ENCODE data around the gene GLIPR2. TPM values are rescaled to one million over a fixed set of nuclear protein-coding genes. Genes with fewer than 3 reads are reported as not detected.
"Not testable (repeated sequence)": the region's sequence is repeated elsewhere in the genome, so short reads cannot be mapped to it uniquely, and the experiment has no call there.

GLIPR2 gene, protein sequence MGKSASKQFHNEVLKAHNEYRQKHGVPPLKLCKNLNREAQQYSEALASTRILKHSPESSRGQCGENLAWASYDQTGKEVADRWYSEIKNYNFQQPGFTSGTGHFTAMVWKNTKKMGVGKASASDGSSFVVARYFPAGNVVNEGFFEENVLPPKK
- total RNA-seq (2014; rRNA removed; shearing (Covaris generic); ENCODE audit: low replicate concordance): 17.1 and 20.3 TPM in 2 replicates

DNA sequence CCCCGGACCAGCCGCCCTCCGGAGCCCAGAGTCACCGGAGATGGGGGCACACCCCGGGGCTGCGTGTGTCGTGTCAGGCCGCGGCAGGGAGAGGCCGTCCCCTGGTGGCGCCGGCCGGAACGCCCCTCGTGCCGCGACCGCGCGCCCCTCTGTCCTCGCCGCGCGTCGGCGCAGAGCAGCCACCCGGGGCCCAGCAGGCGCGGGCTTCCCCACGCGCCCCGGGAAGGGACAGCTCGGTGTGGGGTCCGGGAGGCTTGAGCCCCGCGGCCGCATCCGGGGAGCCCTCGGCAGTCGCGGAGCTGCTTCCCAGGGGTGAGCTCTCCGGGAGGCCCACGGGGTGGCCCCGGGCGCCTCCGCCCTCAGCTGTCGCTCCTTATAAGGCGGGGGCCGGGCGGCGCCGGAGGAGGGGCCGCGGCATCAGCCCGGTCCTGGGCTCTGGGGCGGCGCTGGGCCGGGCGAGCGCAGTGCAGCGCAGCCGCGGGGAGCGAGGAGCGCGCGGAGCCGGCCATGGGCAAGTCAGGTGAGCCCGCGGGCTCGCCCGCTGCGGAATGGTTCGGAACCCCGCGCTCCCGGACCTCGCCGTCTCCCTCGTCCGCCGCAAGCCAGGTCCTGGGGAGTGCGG lies at the start of gene GLIPR2:
GLIPR2 (plus strand) TSS at position 462 of the 622 bp plus-strand sequence; CDS start at position 508, 46 bp downstream.
- H3K4me3 ChIP-seq: peak within 1 kb of the TSS; percentile 56
- peak; percentile 87 for DNase-seq
- no peaks in the 10 kb centered on the region for H3K36me3 ChIP-seq
- peaks cover 2% of the 10 kb centered on the region; the same call in 1 of the 2 replicates for H3K9me3 ChIP-seq
- peaks cover 13% of the 10 kb centered on the region; the same call in 1 of the 2 replicates for H3K27me3 ChIP-seq

DNA sequence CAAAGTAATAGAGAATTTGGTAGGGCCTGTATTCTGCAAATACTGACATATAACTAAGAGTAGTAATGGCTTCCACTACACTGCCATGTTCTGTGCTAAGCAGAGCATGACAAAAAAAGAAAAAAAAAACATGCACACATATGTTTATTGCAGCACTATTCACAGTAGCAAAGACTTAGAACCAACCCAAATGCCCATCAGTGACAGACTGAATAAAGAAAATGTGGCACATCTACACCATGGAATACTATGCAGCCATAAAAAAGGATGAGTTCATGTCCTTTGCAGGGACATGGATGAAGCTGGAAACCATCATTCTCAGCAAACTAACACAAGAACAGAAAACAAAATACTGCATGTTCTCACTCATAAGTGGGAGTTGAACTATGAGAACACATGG lies 49.5 kb upstream of the GLIPR2 start:
- DNase-seq, H3K4me3 ChIP-seq, H3K27me3 ChIP-seq, H3K9me3 ChIP-seq: not testable (repeated sequence)
- peaks cover 61% of the 10 kb centered on the region for H3K36me3 ChIP-seq

DNA sequence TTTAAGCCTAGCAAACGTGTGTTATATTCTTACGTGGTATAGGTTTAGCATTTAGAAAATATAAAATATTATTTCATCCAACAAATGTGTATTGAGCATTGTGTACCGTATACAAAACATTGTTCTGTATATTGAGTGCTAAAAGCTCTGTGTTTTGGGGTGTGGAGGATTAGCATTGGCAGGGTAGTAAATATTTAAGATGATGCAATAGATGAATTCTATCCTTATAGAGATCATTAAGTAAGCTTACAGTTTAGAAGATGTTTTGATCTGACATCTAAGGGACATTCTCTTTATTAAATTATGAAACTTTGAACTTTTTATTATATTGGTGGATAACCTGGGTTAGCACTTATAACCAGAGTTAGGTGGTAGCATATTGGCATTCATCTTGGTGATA lies 48.5 kb upstream of the GLIPR2 start:
- Histone ChIP-seq H3K4me3 (no peak overlapping the region), H3K36me3 (peaks cover 57% of the 10 kb centered on the region), H3K9me3 (no peaks in the 10 kb centered on the region), H3K27me3 (no peaks in the 10 kb centered on the region)
- no peak for DNase-seq

DNA sequence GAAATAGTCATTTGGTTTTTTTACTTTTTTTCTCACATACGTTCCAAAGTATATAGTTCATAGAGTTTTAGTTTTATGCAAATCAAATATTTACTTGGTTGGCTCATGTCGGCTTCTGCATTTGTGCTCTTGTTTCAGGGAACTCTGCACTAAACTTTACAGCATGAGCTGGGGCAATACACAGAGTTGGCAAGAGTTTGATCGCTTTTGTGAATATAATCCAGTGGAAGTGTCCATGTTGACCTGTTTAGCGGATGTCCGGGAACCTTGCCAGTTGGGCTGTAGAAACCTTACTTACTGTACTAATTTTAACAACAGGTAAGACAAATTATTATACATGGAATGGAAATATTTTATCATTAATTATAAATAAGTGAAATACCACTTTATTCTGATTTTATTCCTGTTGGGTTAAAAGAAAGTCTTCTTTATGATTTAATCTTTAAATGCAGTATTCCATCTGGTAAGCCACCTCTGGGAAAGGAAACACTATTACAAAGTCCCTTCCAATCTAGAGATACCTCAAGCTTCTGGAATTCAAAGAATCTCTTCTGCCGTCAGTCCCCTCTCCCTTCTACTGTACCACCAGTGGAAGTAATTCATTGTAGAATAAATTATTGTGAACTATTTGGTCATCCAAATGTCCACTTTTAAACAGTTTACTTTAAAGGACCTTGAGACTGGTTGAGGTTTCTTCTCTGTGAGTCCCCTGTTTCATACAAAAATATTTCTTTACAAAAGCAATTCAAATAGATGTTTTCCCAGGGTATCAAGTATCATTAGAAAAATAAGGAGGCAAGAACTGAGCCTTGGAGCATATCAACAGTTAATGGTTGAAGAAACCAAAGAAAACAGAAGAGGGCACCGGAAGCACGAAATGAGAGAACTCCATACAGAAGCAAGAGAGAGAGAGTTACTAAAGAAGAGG lies 45.2 kb upstream of the GLIPR2 start:
- no peak overlapping the region for H3K4me3 ChIP-seq
- DNase-seq: peak; percentile 63

DNA sequence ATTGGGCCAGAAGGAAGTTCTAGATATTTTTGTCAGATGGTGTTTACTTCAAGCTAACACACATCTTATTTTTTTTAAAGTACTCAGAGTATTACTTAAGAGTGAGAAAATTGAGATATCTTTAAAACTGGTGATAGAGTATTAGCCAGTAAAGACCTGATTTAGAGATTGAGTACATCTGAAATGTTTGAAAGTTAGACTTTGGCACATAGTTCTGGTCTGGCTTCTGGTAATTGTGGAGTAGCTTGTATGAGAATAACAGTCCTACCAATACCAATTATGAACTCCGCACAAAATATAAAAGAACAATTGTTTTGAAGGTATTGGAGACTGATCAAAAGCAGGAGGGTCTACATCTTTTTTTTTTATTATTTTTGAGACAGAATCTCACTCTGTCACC lies 44.5 kb upstream of the GLIPR2 start:
- no peaks in the 10 kb centered on the region for H3K27me3 ChIP-seq
- H3K4me3 ChIP-seq: no peak overlapping the region
- no peak for DNase-seq
- peaks cover 33% of the 10 kb centered on the region for H3K36me3 ChIP-seq
- no peaks in the 10 kb centered on the region for H3K9me3 ChIP-seq

More for the DNA sequence above, 45.2 kb upstream of the GLIPR2 start:
- Histone ChIP-seq H3K9me3 (no peaks in the 10 kb centered on the region), H3K36me3 (peaks cover 41% of the 10 kb centered on the region), H3K27me3 (no peaks in the 10 kb centered on the region)

DNA sequence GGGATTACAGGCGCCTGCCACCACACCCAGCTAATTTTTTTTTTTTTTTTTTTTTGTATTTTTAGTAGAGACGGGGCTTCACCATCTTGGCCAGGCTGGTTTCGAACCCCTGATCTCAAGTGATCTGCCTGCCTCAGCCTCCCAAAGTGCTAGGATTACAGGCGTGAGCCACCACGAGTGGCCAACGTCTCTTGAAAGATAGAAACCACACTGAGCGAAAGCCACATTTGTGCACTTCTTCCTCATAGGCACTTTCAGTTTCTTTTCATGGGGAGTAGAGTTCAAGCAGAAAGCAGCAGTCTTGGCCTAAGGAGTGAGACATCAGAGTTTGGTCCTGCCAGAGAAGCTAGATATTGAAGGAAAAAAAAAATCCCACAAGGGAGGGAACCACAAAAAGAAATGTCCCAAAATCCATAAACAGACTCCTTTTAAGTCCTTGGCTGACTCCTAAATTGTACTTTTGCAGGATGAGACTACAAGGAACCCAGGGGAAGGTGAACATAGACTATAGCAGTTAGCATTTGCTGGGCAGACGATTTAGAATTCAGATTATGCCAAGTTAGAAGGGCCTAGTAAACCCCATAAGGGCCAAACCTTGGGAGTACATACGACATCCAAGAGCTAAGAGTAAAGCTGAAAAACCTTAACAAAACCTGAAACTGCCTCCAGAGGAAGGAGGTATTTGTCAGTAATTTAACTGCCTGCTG lies 43.9 kb upstream of the GLIPR2 start:
- H3K36me3 ChIP-seq: peaks cover 30% of the 10 kb centered on the region
- H3K27me3 ChIP-seq: no peaks in the 10 kb centered on the region
- H3K4me3 ChIP-seq: no peak overlapping the region
- no peak for DNase-seq
- H3K9me3 ChIP-seq: no peaks in the 10 kb centered on the region

DNA sequence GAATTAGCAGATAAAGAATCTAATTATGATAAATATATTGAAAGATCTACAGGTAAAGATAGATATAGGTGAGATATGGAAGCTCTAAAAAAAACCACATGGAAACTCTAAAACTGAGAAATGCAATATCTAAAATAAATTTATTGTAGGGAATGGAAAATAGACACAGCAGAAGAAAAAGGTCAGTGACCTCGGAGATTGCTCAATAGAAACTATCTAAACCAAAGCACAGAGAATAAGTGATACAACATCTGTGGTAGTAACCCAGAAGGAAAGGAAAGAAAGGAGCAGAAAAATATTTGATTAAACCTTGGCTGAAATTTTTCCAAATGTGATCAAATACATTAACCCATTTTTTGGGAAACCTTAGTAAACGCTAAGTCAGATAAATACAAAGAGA lies 43.1 kb upstream of the GLIPR2 start:
- Histone ChIP-seq H3K36me3 (peaks cover 24% of the 10 kb centered on the region; the same call in 1 of the 2 replicates), H3K4me3 (no peak overlapping the region), H3K9me3 (no peaks in the 10 kb centered on the region), H3K27me3 (no peaks in the 10 kb centered on the region)
- no peak for DNase-seq

DNA sequence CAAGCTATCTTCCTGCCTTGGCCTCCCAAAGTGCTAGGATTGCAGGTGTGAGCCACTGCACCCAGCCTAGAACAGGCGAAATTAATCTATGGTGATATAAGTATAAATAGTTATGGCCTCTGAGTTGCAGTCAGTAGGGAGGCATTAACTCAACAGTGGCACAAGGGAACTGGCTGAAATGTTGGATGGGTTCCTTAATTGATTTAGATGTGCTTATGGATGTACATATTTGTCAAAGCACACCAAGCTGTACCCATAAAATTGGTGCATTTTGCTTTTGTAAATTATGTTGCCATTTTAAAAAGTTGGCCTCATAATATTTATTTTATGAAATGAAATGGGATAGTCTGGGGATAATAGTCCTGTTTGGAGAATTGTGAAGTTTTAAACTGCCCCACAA lies 36.8 kb upstream of the GLIPR2 start:
- Histone ChIP-seq H3K9me3 (no peaks in the 10 kb centered on the region), H3K27me3 (no peaks in the 10 kb centered on the region), H3K4me3 (no peak overlapping the region), H3K36me3 (peaks cover 29% of the 10 kb centered on the region)
- no peak for DNase-seq

DNA sequence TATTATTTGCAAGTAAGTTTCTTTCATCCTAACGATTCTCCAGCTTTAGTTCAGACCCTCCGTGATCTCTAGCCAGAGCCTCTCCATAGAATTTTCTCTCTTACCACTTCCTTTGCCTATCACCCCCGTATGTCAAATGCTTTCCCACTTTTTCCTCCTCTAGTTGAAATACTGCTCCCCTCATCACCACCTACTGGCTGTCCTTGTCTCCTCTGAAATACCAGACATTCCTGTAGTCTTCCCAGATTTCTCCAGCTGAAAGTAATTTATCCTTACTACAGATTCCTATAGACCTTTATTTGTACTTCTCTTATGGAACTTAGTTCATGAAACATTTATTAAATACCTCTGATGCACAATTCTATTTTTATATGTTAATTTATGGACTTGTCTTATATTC lies 36.0 kb upstream of the GLIPR2 start:
- Histone ChIP-seq H3K36me3 (peaks cover 33% of the 10 kb centered on the region), H3K4me3 (no peak overlapping the region), H3K27me3 (no peaks in the 10 kb centered on the region), H3K9me3 (no peaks in the 10 kb centered on the region)
- DNase-seq: no peak

DNA sequence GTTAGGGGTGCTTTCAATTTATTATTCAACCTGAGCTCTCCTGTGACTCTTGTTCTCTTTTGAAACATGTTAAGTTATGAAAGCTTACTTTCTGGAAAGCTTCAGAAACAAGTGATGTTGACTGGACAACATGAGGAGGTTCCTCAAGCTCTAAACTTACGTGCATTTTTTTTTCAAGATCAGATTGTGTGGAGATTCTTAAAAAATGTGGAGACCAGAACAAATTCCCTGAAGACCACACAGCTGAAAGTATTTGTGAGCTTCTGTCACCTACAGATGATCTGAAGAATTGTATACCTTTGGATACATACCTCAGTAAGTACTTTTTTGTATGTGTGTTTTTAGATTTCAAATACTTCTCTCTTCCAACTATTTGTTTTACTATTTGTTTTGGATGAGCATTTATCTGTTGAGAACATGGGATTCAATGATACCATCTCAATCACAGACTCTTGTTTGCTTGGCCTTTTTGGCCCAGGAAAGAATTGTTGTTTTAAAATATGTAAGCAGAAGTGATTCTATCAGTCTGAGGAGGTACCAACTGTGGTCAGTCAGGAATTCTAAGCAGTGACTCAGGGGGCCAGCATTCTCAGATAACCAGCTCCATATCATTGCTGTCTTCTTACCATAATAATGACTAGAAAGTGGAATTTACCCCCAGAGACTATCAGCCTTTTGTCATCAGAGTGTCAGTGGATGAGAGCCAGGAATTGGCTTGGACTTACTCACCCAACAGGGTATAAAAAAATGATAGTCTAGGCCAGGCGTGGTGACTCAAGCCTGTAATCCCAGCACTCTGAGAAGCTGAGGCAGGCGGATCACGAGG lies 34.4 kb upstream of the GLIPR2 start:
- no peak overlapping the region for H3K4me3 ChIP-seq
- DNase-seq: peak; percentile 99
- peaks cover 41% of the 10 kb centered on the region for H3K36me3 ChIP-seq

DNA sequence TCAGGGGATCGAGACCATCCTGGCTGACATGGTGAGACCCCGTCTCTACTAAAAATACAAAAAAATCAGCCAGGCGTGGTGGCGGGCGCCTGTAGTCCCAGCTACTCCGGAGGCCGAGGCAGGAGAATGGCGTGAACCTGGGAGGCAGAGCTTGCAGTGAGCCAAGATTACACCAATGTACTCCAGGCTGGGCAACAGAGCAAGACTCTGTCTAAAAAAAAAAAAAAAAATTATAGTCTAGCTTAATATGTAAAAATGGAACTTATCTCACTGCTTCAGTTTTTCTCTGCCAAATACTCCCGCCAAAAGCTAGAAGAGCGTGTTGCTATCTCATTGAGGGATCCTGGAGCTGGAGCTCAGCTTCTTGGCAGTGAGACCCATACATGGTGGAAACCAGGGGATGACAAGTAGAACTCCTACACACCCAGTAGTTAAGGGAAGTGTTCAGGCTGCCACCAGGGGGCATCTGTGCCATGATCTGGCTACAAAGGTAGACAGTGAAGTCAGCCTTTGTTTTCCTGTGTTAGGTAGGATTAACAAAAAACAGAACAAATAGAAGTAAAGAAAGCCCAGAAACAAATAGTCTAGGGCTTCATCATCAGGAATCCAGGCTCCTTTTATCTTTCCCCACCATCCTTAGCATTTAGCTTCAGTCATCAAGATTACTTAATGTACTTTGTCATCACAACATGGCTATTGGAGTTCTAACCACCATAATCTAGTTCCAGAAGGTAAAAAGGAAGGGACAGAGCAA lies 33.6 kb upstream of the GLIPR2 start:
- Histone ChIP-seq H3K9me3 (no peaks in the 10 kb centered on the region), H3K4me3 (no peak overlapping the region), H3K27me3 (no peaks in the 10 kb centered on the region), H3K36me3 (peaks cover 40% of the 10 kb centered on the region)
- DNase-seq: peak; percentile 94

More for the DNA sequence above, 34.4 kb upstream of the GLIPR2 start:
- Histone ChIP-seq H3K9me3 (no peaks in the 10 kb centered on the region), H3K27me3 (no peaks in the 10 kb centered on the region)

DNA sequence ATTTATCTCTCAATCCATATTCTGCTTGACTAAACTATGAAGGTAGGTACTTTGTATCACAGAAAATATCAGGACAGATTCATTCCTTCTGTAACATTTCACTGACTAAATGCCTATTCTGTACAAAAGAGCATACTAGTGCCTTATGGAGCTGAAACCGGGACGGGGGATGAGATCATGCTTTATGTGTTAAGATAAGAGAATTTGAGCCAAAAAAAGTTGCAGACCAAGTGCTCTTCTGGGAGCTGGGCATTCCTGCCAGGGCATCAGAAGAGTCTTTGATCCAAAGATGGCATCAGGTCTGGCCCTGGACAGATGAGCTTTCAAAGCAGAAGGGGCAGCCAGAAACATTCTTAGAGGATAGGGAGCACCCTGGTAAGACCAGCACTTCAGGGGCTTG lies 27.5 kb upstream of the GLIPR2 start:
- no peak overlapping the region for H3K4me3 ChIP-seq
- no peak for DNase-seq
- peaks cover 73% of the 10 kb centered on the region for H3K36me3 ChIP-seq
- no peaks in the 10 kb centered on the region for H3K9me3 ChIP-seq
- H3K27me3 ChIP-seq: no peaks in the 10 kb centered on the region

DNA sequence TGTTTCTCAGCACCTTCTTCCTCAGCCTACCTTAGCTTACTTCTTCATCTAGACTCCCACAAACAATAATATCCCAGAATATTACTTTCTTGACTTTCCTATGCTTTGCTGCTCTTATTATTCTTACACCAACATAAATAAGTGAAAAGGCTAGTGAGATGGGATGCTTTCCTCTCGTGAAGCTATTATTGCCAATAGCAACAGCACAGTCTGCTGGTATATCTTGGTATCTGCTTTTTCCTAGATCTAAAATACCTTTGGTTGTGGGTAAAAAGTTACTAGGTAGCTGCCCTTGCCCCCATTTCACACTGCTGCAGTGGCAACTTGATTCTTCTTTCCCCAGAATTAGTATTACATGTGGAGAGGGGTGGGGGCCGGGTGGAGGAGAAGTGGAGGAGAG lies 26.1 kb upstream of the GLIPR2 start:
- Histone ChIP-seq H3K4me3 (no peak overlapping the region), H3K27me3 (no peaks in the 10 kb centered on the region), H3K36me3 (peaks cover 67% of the 10 kb centered on the region), H3K9me3 (no peaks in the 10 kb centered on the region)
- DNase-seq: no peak

DNA sequence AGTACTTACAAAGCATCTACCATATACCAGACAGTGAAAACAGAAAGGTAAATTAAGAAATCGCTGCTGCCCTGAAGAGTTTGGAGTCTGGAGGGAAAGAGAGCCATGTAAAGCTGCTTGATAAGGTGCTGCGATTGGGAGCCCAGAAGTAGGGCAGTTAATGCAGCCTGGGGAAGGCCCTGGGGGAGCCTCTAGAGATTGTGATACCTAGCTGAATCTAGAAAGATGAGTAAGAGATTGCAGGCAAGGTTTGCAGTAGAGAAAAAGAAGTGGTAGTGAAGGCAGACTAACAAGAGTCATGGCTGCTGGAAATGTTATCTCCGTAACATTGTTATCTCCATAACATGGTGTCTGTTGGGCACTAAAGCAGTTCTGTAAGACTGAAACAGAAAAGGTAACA lies 24.0 kb upstream of the GLIPR2 start:
- H3K36me3 ChIP-seq: peaks cover 68% of the 10 kb centered on the region

DNA sequence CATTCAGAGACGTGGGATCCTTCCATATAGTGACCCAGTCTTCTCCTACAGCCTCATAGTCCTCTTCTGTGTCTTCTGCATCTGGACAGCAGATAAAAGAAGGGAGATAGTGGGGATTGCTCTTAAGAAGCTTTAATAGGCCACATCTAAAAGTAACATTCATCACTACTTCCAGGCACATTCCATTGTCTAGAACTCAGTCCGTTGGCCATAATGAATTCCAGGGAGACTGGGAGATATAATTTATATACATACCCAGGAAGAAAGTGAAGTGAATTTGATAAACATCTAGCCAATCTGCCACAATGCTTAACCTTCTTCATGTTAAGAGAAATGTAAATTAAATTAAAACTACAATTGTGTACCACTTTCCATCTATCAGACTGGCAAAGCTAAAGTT lies 22.5 kb upstream of the GLIPR2 start:
- H3K4me3 ChIP-seq: no peak overlapping the region
- peaks cover 67% of the 10 kb centered on the region for H3K36me3 ChIP-seq
- no peaks in the 10 kb centered on the region for H3K9me3 ChIP-seq
- no peak for DNase-seq
- H3K27me3 ChIP-seq: no peaks in the 10 kb centered on the region

More for the DNA sequence above, 24.0 kb upstream of the GLIPR2 start:
- Histone ChIP-seq H3K9me3 (no peaks in the 10 kb centered on the region), H3K4me3 (no peak overlapping the region), H3K27me3 (no peaks in the 10 kb centered on the region)
- no peak for DNase-seq
